ENCODE results near the gene TTC19.

DNA sequence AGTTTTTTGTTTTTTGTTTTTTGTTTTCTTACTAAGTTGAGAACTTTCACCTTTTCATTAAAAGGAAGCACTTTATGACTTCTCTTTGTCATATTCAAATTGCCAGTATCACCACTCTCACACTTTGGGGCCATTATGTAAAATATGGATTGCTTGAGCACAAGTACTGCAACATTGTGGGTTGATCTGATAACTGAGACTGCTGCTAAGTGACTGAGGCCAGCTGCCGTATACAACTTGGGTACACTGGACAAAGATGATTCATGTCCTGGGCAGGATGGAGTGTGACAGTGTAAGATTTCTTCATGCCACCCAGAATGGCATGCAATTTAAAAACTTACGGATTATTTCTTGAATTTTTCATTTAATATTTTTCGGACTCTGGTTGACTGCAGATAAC lies 7.8 kb downstream of the TTC19 start:
- TF ChIP-seq, protein P1, sequence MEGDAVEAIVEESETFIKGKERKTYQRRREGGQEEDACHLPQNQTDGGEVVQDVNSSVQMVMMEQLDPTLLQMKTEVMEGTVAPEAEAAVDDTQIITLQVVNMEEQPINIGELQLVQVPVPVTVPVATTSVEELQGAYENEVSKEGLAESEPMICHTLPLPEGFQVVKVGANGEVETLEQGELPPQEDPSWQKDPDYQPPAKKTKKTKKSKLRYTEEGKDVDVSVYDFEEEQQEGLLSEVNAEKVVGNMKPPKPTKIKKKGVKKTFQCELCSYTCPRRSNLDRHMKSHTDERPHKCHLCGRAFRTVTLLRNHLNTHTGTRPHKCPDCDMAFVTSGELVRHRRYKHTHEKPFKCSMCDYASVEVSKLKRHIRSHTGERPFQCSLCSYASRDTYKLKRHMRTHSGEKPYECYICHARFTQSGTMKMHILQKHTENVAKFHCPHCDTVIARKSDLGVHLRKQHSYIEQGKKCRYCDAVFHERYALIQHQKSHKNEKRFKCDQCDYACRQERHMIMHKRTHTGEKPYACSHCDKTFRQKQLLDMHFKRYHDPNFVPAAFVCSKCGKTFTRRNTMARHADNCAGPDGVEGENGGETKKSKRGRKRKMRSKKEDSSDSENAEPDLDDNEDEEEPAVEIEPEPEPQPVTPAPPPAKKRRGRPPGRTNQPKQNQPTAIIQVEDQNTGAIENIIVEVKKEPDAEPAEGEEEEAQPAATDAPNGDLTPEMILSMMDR (IDR thresholded peaks at IDR 0.05), result no peak
- no peak for TF ChIP-seq POLR2A (IDR thresholded peaks at IDR 0.05)
